Bladder microvascular endothelial cell (primary cell): ENCODE data around the gene TCEANC. TPM values are rescaled to one million over a fixed set of nuclear protein-coding genes. Genes with fewer than 3 reads are reported as not detected.

Source experiments
- total RNA-seq: library from RNA; depleted of rRNA; stranded (reverse); fragments of >200 nt; gene quantifications from 2 replicates; pipeline ENCODE4 v1.2.3, GENCODE V29; 2014

Gene TCEANC
- 0.65 and 2.1 TPM in 2 replicates for total RNA-seq

GRCh38 chrX:13652850-13653693, at the start of gene TCEANC:
TCEANC (plus strand) TSS chrX:13653141; CDS start chrX:13662509, 9,368 bp downstream.

GRCh38 chrX:13688958-13689740, 36.2 kb downstream of the TCEANC start, which contains the start of gene RAB9A:
RAB9A (plus strand) TSS chrX:13689128; CDS start chrX:13708747, 19,619 bp downstream.

Other genes with a start within 250 kb of the TCEANC start
- gene EGFL6, start 83.5 kb upstream of the TCEANC start, total RNA-seq, result not detected in 2 replicates
- 14.2 and 18.6 TPM in 2 replicates for gene RAB9A, start 36.0 kb downstream of the TCEANC start, total RNA-seq
- 8.7 and 10.3 TPM in 2 replicates for gene TRAPPC2, start 81.5 kb downstream of the TCEANC start, total RNA-seq
- gene OFD1, start 81.6 kb downstream of the TCEANC start, total RNA-seq, result 5.2 and 8.2 TPM in 2 replicates
- under 0.01 and 0.38 TPM in 2 replicates for gene GPM6B, start 164.0 kb downstream of the TCEANC start, total RNA-seq